Natural killer cell (primary cell): Measurements from ENCODE around the gene MAP1LC3B. TPM values are rescaled to one million over a fixed set of nuclear protein-coding genes. Genes with fewer than 3 reads are reported as not detected.

Source experiments
- ATAC-seq, 3 donors: fragments of 150-1000 bp in 2 of 3; fragments of 200-7000 bp in 1 of 3; cut with Tn5 transposase; 1 replicate in 1 of 3; 2 replicates in 2 of 3; pipeline ENCODE4 v1.10.0; 2021; ENCODE audit warnings: mild to moderate bottlenecking in 2 of 3, moderate library complexity in 2 of 3
- DNase-seq, 2 donors: peaks; one replicate each; pipeline versions ENCODE4 v3.0.0 to v3.0.0-alpha.2; 2013 to 2021; ENCODE audit warnings: mixed read lengths in 1 of 2
- H3K27ac ChIP-seq: one replicate; pipeline ENCODE4 v1.5.1; 2013; ENCODE audit warnings: mild to moderate bottlenecking, low read length
- H3K27me3 ChIP-seq: one replicate; pipeline ENCODE4 v1.6.1; 2013; ENCODE audit warnings: low read length; ENCODE audit not compliant: control insufficient read depth, insufficient read depth
- H3K36me3 ChIP-seq: one replicate; pipeline ENCODE4 v1.6.1; 2013; ENCODE audit warnings: low read length; ENCODE audit not compliant: control insufficient read depth, insufficient read depth
- H3K4me1 ChIP-seq: one replicate; pipeline ENCODE4 v1.6.1; 2013; ENCODE audit warnings: low read length; ENCODE audit not compliant: control insufficient read depth, insufficient read depth
- H3K4me3 ChIP-seq: one replicate; pipeline ENCODE4 v1.5.1; 2013; ENCODE audit warnings: low read length
- H3K9me3 ChIP-seq: one replicate; pipeline ENCODE4 v1.6.1; 2013; ENCODE audit warnings: low read length; ENCODE audit not compliant: control insufficient read depth, insufficient read depth
- H3K27ac Mint-ChIP-seq, 2 donors: one replicate each; pipeline ENCODE4 v1.8.0; 2022; ENCODE audit warnings: mild to moderate bottlenecking in 2 of 2, mixed read lengths in 2 of 2, moderate library complexity in 1 of 2
- H3K27me3 Mint-ChIP-seq, 2 donors: one replicate each; pipeline ENCODE4 v1.8.0; 2022; ENCODE audit warnings: low read depth in 2 of 2, mixed read lengths in 2 of 2
- H3K36me3 Mint-ChIP-seq: one replicate; pipeline ENCODE4 v1.8.0; 2022; ENCODE audit warnings: mixed read lengths
- H3K4me1 Mint-ChIP-seq, 2 donors: one replicate each; pipeline ENCODE4 v1.8.0; 2022; ENCODE audit warnings: mixed read lengths in 2 of 2
- H3K4me3 Mint-ChIP-seq: one replicate; pipeline ENCODE4 v1.8.0; 2022; ENCODE audit warnings: mild to moderate bottlenecking, moderate library complexity, mixed read lengths
- H3K9me3 Mint-ChIP-seq, 2 donors: one replicate each; pipeline ENCODE4 v1.8.0; 2022; ENCODE audit warnings: mixed read lengths in 2 of 2
- CTCF ChIP-seq: fragments of 200-600 bp; IDR thresholded peaks from one replicate; pipeline ENCODE4 v1.8.0; 2022; ENCODE audit warnings: antibody characterized with exemption
- WGBS: methylation state at CpG from one replicate; pipeline ENCODE4 v1.1.7; 2013; ENCODE audit warnings: missing lambda C conversion rate; ENCODE audit not compliant: insufficient coverage; 5-methylcytosine and 5-hydroxymethylcytosine counted together
- intact Hi-C: fragments of 100-400 bp; cut with micrococcal nuclease; formaldehyde crosslinking; loops from one replicate; pipeline ENCODE4 v1.14.2; 2022
- total RNA-seq, 4 donors: library from RNA; stranded (reverse); fragments of 120-200 nt in 1 of 4; gene quantifications; one replicate each; pipeline versions ENCODE4 v1.2.3 to v1.2.4, GENCODE V29; 2013 to 2022

The MAP1LC3B gene
- total RNA-seq, 3 donors from 2014 or later (not counting 1 experiment from before 2014, with no cell fraction given), result 171 to 220 (median 172) TPM

GRCh38 chr16:87414251-87414680, 22.1 kb downstream of the MAP1LC3B start:
- H3K27me3 ChIP-seq, result no peaks in the 10 kb centered on the region
- peaks cover 14% of the 10 kb centered on the region for H3K36me3 ChIP-seq
- H3K4me3 ChIP-seq, result no peak overlapping the region

GRCh38 chr16:87415441-87415840, 23.3 kb downstream of the MAP1LC3B start:
- Histone ChIP-seq H3K27me3 (no peaks in the 10 kb centered on the region), H3K27ac (no peak overlapping the region), H3K9me3 (no peaks in the 10 kb centered on the region), H3K4me1 (no peaks in the 10 kb centered on the region), H3K36me3 (peaks cover 14% of the 10 kb centered on the region), H3K4me3 (no peak overlapping the region)
- peaks cover 6% of the 10 kb centered on the region for H3K36me3 Mint-ChIP-seq
- DNase-seq (no peak), ATAC-seq (no peak)
- H3K9me3 Mint-ChIP-seq, result no peaks in the 10 kb centered on the region
- intact Hi-C loops, result no loop called here
- H3K27ac Mint-ChIP-seq, result no peak overlapping the region
- TF ChIP-seq CTCF, result no peak
- H3K4me1 Mint-ChIP-seq, result no peaks in the 10 kb centered on the region
- no peaks in the 10 kb centered on the region for H3K27me3 Mint-ChIP-seq
- 91% methylated on average over 9 of the region's 9 CpGs for WGBS
- H3K4me3 Mint-ChIP-seq, result no peak overlapping the region

More at GRCh38 chr16:87414251-87414680, 22.1 kb downstream of the MAP1LC3B start:
- Mint-ChIP-seq H3K27me3 (no peaks in the 10 kb centered on the region), H3K4me3 (no peak overlapping the region), H3K27ac (no peak overlapping the region), H3K36me3 (peaks cover 6% of the 10 kb centered on the region), H3K4me1 (no peaks in the 10 kb centered on the region), H3K9me3 (no peaks in the 10 kb centered on the region)
- H3K9me3 ChIP-seq, result no peaks in the 10 kb centered on the region
- no peak for DNase-seq
- no peak for TF ChIP-seq CTCF
- intact Hi-C loops, result no loop called here
- H3K27ac ChIP-seq, result no peak overlapping the region
- 84% methylated on average over 24 of the region's 24 CpGs for WGBS
- no peak for ATAC-seq
- no peaks in the 10 kb centered on the region for H3K4me1 ChIP-seq

- H3K27me3 Mint-ChIP-seq, result no peaks in the 10 kb centered on the region
- H3K4me3 Mint-ChIP-seq, result no peak overlapping the region
- H3K4me3 ChIP-seq, result no peak overlapping the region
- peak; percentile 49 for TF ChIP-seq CTCF
- no peaks in the 10 kb centered on the region for H3K4me1 ChIP-seq
- H3K27ac ChIP-seq, result no peak overlapping the region
- H3K9me3 ChIP-seq, result no peaks in the 10 kb centered on the region
- peaks cover 13% of the 10 kb centered on the region for H3K36me3 ChIP-seq
- H3K4me1 Mint-ChIP-seq, result no peaks in the 10 kb centered on the region
- peaks cover 4% of the 10 kb centered on the region for H3K36me3 Mint-ChIP-seq
- 96% methylated on average over 23 of the region's 23 CpGs for WGBS
- intact Hi-C loops, result loop anchor here (2.0 kb wide), 1 partner anchor 218 kb away; no protein-coding TSS in a partner anchor
- H3K9me3 Mint-ChIP-seq, result no peaks in the 10 kb centered on the region
- peak in 1 of 2 donors; percentile 61 for DNase-seq
- H3K27me3 ChIP-seq, result no peaks in the 10 kb centered on the region
- no peak overlapping the region for H3K27ac Mint-ChIP-seq
- ATAC-seq, result no peak
These were observed 24.8 kb downstream of the MAP1LC3B start for GRCh38 chr16:87416826-87417527.
